Measurements from ENCODE around the gene EIF2S1. TPM values are rescaled to one million over a fixed set of nuclear protein-coding genes. Genes with fewer than 3 reads are reported as not detected.
A peak's percentile ranks its signal among the peaks of the same experiment; 100 is the strongest.
"Not testable (repeated sequence)": the region's sequence is repeated elsewhere in the genome, so short reads cannot be mapped to it uniquely, and the experiment has no call there.

Gene EIF2S1
- total and polyA plus RNA-seq, 2 experiments from 2014 or later = 106 to 123 TPM

- peak overlapping the region; percentile 28 for H3K27ac ChIP-seq
- no peaks in the 10 kb centered on the region for H4K20me1 ChIP-seq (ENCODE audit: insufficient read depth, poor library complexity, severe bottlenecking)
- H2AFZ ChIP-seq = no peak overlapping the region
- 36% methylated on average over 3 of the region's 3 CpGs for WGBS (ENCODE audit: low lambda C conversion rate, missing lambda C conversion rate)
- H3K9me2 ChIP-seq (replicated peaks; ENCODE audit: insufficient read depth) = no peaks in the 10 kb centered on the region
- no peak overlapping the region for H3K4me2 ChIP-seq
- no peak overlapping the region for H3K4me3 ChIP-seq
- TF ChIP-seq EZH2phosphoT487 (IDR thresholded peaks at IDR 0.05; ENCODE audit: low read depth, severe bottlenecking, unreplicated experiment) (no peak), CTCF (IDR thresholded peaks at IDR 0.05; ENCODE audit: poor library complexity) (no peak), EZH2 (IDR thresholded peaks at IDR 0.05; ENCODE audit: borderline replicate concordance) (no peak)
- peaks cover 11% of the 10 kb centered on the region for H3K4me1 ChIP-seq (ENCODE audit: insufficient read depth)
- peak; percentile 51 for DNase-seq (ENCODE audit: low spot score)
- H3K79me2 ChIP-seq = no peaks in the 10 kb centered on the region
- no peaks in the 10 kb centered on the region for H3K9me3 ChIP-seq (ENCODE audit: low read depth)
- no peaks in the 10 kb centered on the region for H3K36me3 ChIP-seq (replicated peaks; ENCODE audit: insufficient read depth, low read depth)
- H3K27me3 ChIP-seq = no peaks in the 10 kb centered on the region
Observed at GRCh38 chr14:67413806-67414769, 54.0 kb downstream of the EIF2S1 start.

- H3K4me3 ChIP-seq; H3K27ac ChIP-seq; H3K27me3 ChIP-seq; H3K36me3 ChIP-seq (replicated peaks; ENCODE audit: insufficient read depth, low read depth); H3K4me1 ChIP-seq (ENCODE audit: insufficient read depth); H3K9me2 ChIP-seq (replicated peaks; ENCODE audit: insufficient read depth); H3K4me2 ChIP-seq; H3K9me3 ChIP-seq (ENCODE audit: low read depth); H4K20me1 ChIP-seq (ENCODE audit: insufficient read depth, poor library complexity, severe bottlenecking); H2AFZ ChIP-seq; DNase-seq (ENCODE audit: low spot score); H3K79me2 ChIP-seq: not testable (repeated sequence)
- 94% methylated on average over 5 of the region's 5 CpGs for WGBS (ENCODE audit: low lambda C conversion rate, missing lambda C conversion rate)
Observed at GRCh38 chr14:67415610-67416009, 55.5 kb downstream of the EIF2S1 start.

GRCh38 chr14:67416085-67416484 is 56.0 kb downstream of the EIF2S1 start:
- no peaks in the 10 kb centered on the region for H3K9me3 ChIP-seq (ENCODE audit: low read depth)
- no peak overlapping the region for H2AFZ ChIP-seq
- H4K20me1 ChIP-seq (ENCODE audit: insufficient read depth, poor library complexity, severe bottlenecking) = no peaks in the 10 kb centered on the region
- no peak overlapping the region for H3K27ac ChIP-seq
- peak; percentile 40 for DNase-seq (ENCODE audit: low spot score)
- no peaks in the 10 kb centered on the region for H3K79me2 ChIP-seq
- TF ChIP-seq CTCF (IDR thresholded peaks at IDR 0.05; ENCODE audit: poor library complexity) = no peak
- TF ChIP-seq EZH2phosphoT487 (IDR thresholded peaks at IDR 0.05; ENCODE audit: low read depth, severe bottlenecking, unreplicated experiment) = no peak
- TF ChIP-seq EZH2 (IDR thresholded peaks at IDR 0.05; ENCODE audit: borderline replicate concordance) = no peak
- no peak overlapping the region for H3K4me2 ChIP-seq
- WGBS (ENCODE audit: low lambda C conversion rate, missing lambda C conversion rate) = 65% methylated on average over 8 of the region's 8 CpGs
- peaks cover 8% of the 10 kb centered on the region for H3K4me1 ChIP-seq (ENCODE audit: insufficient read depth)
- H3K36me3 ChIP-seq (replicated peaks; ENCODE audit: insufficient read depth, low read depth) = no peaks in the 10 kb centered on the region
- H3K9me2 ChIP-seq (replicated peaks; ENCODE audit: insufficient read depth) = no peaks in the 10 kb centered on the region
- no peaks in the 10 kb centered on the region for H3K27me3 ChIP-seq
- no peak overlapping the region for H3K4me3 ChIP-seq

GRCh38 chr14:67416810-67417209 is 56.7 kb downstream of the EIF2S1 start:
- no peak for DNase-seq (ENCODE audit: low spot score)
- Histone ChIP-seq H3K4me1 (ENCODE audit: insufficient read depth) (peaks cover 8% of the 10 kb centered on the region), H2AFZ (no peak overlapping the region), H3K27ac (no peak overlapping the region), H3K27me3 (no peaks in the 10 kb centered on the region), H3K4me2 (no peak overlapping the region), H3K9me3 (ENCODE audit: low read depth) (no peaks in the 10 kb centered on the region), H3K4me3 (no peak overlapping the region), H3K79me2 (no peaks in the 10 kb centered on the region), H3K36me3 (replicated peaks; ENCODE audit: insufficient read depth, low read depth) (no peaks in the 10 kb centered on the region), H3K9me2 (replicated peaks; ENCODE audit: insufficient read depth) (no peaks in the 10 kb centered on the region), H4K20me1 (ENCODE audit: insufficient read depth, poor library complexity, severe bottlenecking) (no peaks in the 10 kb centered on the region)
- TF ChIP-seq EZH2 (IDR thresholded peaks at IDR 0.05; ENCODE audit: borderline replicate concordance) (no peak), EZH2phosphoT487 (IDR thresholded peaks at IDR 0.05; ENCODE audit: low read depth, severe bottlenecking, unreplicated experiment) (no peak), CTCF (IDR thresholded peaks at IDR 0.05; ENCODE audit: poor library complexity) (no peak)
- WGBS (ENCODE audit: low lambda C conversion rate, missing lambda C conversion rate) = 85% methylated on average over 2 of the region's 2 CpGs
